ENCODE data around the gene SMIM27. TPM values are rescaled to one million over a fixed set of nuclear protein-coding genes. Genes with fewer than 3 reads are reported as not detected.

The SMIM27 gene
- total and polyA plus RNA-seq, 2 of the 8 experiments (the other 6 are each of a cell fraction or from before 2014, with no cell fraction given): 3.6 to 18.1 TPM

GRCh38 chr9:32543047-32543446, 9.1 kb upstream of the SMIM27 start:
- Histone ChIP-seq H2BK12ac (ENCODE audit: low read depth, low read length) (no peak overlapping the region), H3K23ac (ENCODE audit: insufficient read length) (no peak overlapping the region), H3K4ac (replicated peaks; ENCODE audit: insufficient read length, low read depth, low read length) (no peak overlapping the region), H3K27ac (ENCODE audit: low read depth, low read length) (no peak overlapping the region), H3K4me3 (ENCODE audit: extremely low read depth in 1 of 4, insufficient read depth in 2 of 4, low read depth in 3 of 4, low read length in 4 of 4) (no peak overlapping the region), H3K23me2 (ENCODE audit: low read depth, low read length) (no peaks in the 10 kb centered on the region), H3K4me2 (ENCODE audit: insufficient read depth in 1 of 2, low read depth in 2 of 2, low read length in 2 of 2) (no peak overlapping the region), H3K9ac (replicated peaks in 1 of 4; ENCODE audit: extremely low read depth in 1 of 4, low read depth in 3 of 4, low read length in 3 of 4) (no peak overlapping the region), H3K18ac (ENCODE audit: extremely low read depth, low read length) (no peak overlapping the region), H3K79me1 (ENCODE audit: low read depth, low read length) (peaks cover 2% of the 10 kb centered on the region; the same call in 1 of the 2 replicates), H4K8ac (ENCODE audit: extremely low read depth, insufficient read depth, low read length) (no peak overlapping the region), H4K5ac (ENCODE audit: insufficient read length, low read depth, low read length) (no peak overlapping the region), H2BK120ac (replicated peaks; ENCODE audit: low read depth, low read length) (no peak overlapping the region), H4K91ac (replicated peaks; ENCODE audit: insufficient read length, low read length) (no peak overlapping the region), H2AK5ac (ENCODE audit: low read depth, low read length) (no peak overlapping the region), H2AFZ (ENCODE audit: low read length) (no peak overlapping the region), H3K27me3 (replicated peaks in 1 of 4; ENCODE audit: control insufficient read depth in 3 of 4, extremely low read depth in 1 of 4, insufficient read depth in 3 of 4, low read length in 3 of 4) (no peaks in the 10 kb centered on the region), H3K14ac (ENCODE audit: insufficient read length) (no peak overlapping the region), H3K56ac (replicated peaks; ENCODE audit: insufficient read length, low read depth, low read length) (no peak overlapping the region), H4K20me1 (replicated peaks in 1 of 2; ENCODE audit: control insufficient read depth in 1 of 2, insufficient read depth in 2 of 2, low read length in 2 of 2) (peaks cover 5 to 12% of the 10 kb centered on the region in 2 experiments), H2BK5ac (ENCODE audit: low read depth, low read length) (no peak overlapping the region), H3K4me1 (replicated peaks in 1 of 4; ENCODE audit: control insufficient read depth in 3 of 4, insufficient read depth in 4 of 4, low read length in 3 of 4) (no peaks in the 10 kb centered on the region), H3K36me3 (ENCODE audit: control insufficient read depth in 2 of 4, insufficient read depth in 4 of 4, low read length in 3 of 4) (peaks cover 2 to 44% (median 23%) of the 10 kb centered on the region in 4 experiments; a peak in 7 of 8 replicates), H2BK15ac (ENCODE audit: low read length) (no peak overlapping the region), H2BK20ac (ENCODE audit: low read length) (no peak overlapping the region), H3K79me2 (ENCODE audit: control insufficient read depth in 1 of 2, insufficient read depth in 2 of 2, low read length in 2 of 2) (peaks cover 21 to 75% of the 10 kb centered on the region in 2 experiments), H3K9me3 (ENCODE audit: insufficient read depth in 2 of 2, low read depth in 1 of 2, low read length in 1 of 2) (no peaks in the 10 kb centered on the region)
- no peak for DNase-seq (ENCODE audit: low read depth in 1 of 2, low spot score in 2 of 2)
- 88% methylated on average over 4 of the region's 4 CpGs; no CpG with 5 or more reads in 1 of the 2 experiments for WGBS, 2 experiments (ENCODE audit: extremely low coverage in 1 of 2, insufficient coverage in 1 of 2, insufficient read length in 1 of 2, insufficient replicate concordance in 2 of 2, low coverage in 1 of 2, low lambda C conversion rate in 2 of 2, missing lambda C conversion rate in 1 of 2)
- CTCF ChIA-PET (ENCODE audit: partially characterized antibody): interaction anchor here (0.8 to 2.7 kb wide), 4 partner anchors 15 to 164 kb away, joined by 3 to 17 read pairs (median 3); no protein-coding TSS in a partner anchor
- POLR2A ChIA-PET (ENCODE audit: partially characterized antibody): no interaction called here
- TF ChIP-seq PHF8 (conservative IDR thresholded peaks at IDR 0.05; ENCODE audit: low read depth, low read length) (no peak), NRF1 (IDR thresholded peaks at IDR 0.05; ENCODE audit: low read depth, low read length) (no peak), EP300 (IDR thresholded peaks at IDR 0.05; ENCODE audit: borderline replicate concordance in 1 of 2, low read depth in 2 of 2, low read length in 2 of 2) (no peak)
- no peak for FAIRE-seq

Data from H1 (cell line).